ENCODE measurements around the gene ALLC.

Gene ALLC

DNA sequence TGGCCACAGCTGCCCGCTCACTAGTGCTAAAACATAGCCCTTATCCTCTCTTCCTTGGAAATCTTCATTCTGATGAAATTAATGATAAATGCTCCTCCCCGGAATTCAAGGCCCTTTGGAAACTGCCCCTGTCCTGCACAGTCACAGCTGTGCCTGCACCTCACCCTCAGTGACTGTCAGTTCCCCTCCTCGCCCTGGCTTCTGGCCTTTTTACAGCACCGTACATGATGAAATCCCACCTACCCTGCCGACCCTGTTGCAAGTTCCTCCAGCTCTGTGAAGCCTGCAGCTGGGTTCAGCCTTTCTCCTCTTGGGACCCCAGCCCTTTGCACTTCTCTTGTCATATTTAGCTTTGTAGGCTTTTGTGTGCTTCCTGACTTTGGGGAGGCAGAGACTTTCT, 93.8 kb downstream of the ALLC start:
- DNase-seq, result no peak

Measured in C1 segment of cervical spinal cord (tissue), 14 donors.